ENCODE measurements around the gene NME7.

Gene NME7

DNA sequence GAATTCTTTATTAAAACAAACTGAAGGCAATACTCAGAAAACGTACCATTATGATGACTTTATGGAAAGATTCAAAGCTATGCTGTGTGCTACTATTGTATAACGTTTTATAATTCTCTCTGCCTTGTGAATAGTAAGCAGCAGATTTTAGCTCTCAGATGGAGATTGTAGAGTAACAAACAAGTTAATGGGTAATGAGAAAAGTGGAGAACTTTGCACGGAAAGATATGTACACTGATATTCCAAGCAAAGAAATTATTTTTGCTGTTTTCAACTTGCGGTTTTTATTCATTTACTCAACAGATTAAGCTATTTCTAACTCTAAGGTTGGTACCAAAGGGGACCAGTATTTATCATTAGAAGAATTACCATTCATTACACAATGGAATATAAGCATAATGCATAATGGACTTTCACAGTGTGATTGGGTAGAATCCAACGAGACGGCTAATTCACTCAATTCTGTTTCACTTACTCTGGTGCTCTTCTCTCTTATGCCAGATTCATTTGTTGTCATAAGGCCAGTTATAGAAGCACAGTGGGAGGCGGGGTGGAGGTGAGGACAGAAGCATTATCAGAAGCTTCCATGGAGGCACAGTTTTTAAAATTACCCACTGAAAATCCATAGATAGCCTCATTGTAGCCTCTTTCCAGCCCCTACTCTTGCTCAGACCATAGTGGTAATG lies 222.5 kb downstream of the NME7 start:
- TF ChIP-seq, protein P1, sequence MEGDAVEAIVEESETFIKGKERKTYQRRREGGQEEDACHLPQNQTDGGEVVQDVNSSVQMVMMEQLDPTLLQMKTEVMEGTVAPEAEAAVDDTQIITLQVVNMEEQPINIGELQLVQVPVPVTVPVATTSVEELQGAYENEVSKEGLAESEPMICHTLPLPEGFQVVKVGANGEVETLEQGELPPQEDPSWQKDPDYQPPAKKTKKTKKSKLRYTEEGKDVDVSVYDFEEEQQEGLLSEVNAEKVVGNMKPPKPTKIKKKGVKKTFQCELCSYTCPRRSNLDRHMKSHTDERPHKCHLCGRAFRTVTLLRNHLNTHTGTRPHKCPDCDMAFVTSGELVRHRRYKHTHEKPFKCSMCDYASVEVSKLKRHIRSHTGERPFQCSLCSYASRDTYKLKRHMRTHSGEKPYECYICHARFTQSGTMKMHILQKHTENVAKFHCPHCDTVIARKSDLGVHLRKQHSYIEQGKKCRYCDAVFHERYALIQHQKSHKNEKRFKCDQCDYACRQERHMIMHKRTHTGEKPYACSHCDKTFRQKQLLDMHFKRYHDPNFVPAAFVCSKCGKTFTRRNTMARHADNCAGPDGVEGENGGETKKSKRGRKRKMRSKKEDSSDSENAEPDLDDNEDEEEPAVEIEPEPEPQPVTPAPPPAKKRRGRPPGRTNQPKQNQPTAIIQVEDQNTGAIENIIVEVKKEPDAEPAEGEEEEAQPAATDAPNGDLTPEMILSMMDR (IDR thresholded peaks at IDR 0.05; ENCODE audit: low read depth, low read length): no peak
- H3K4me3 ChIP-seq (ENCODE audit: low read depth, low read length): no peak overlapping the region

DNA sequence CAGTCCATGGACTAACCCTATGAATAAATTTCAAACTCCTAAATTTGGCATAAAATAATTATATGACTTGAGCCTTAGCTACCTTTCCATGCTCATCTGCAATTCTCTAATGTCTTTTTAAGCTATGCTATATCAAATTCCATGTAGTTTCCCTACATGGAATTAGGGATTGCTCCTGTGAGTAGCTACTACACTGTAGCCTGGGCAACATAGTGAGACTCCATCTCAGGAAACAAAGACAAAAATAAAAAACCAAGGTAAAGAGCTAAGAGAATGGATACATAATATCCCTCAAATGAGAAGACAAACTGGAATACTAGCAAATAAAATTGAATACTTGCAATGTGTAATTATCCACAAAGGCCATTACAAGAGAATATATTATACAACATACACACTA lies 223.6 kb downstream of the NME7 start:
- no peak overlapping the region for H3K4me3 ChIP-seq (ENCODE audit: low read depth, low read length)
- TF ChIP-seq, protein P1 (IDR thresholded peaks at IDR 0.05; ENCODE audit: low read depth, low read length): no peak

DNA sequence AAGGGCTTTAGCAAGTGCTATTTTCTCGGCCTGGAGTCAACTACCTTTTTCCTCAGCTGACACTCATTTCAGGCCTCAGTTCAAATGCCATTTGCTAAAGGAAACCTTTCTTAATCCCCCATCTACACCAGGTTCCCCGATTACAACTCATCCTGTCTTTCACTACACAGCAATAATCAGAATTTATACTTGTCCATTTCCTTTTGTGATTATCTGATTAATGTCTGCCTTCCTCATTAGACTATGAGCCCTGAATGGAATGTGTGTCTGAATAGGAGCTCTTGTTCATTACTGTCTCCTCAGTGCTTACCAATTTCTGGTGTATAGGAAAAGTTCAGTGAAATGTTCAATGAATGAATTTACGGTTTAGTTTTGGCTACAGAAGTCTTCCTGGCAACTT lies 224.3 kb downstream of the NME7 start:
- H3K4me3 ChIP-seq (ENCODE audit: low read depth, low read length): no peak overlapping the region
- TF ChIP-seq, protein P1 (IDR thresholded peaks at IDR 0.05; ENCODE audit: low read depth, low read length): no peak

DNA sequence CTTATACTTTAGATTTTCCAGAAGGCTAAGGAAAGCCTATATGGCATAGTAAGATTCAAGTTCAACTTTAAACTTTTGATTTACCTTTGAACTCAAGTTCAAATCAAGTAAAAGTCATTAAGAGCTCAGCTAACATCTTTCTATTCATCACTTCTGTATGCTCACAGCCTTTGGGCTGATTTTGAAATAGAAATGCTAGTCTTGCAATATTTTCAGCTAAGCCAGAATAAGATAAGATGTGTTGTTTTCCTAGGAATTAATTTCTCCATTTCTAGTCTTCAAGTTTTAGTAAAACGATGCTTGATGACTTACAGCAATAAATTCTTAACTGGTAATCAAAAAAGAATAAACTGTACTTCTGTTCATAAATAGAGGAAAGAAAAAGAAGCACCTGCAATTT lies 225.5 kb downstream of the NME7 start:
- H3K4me3 ChIP-seq (ENCODE audit: low read depth, low read length): no peak overlapping the region
- TF ChIP-seq, protein P1 (IDR thresholded peaks at IDR 0.05; ENCODE audit: low read depth, low read length): no peak

DNA sequence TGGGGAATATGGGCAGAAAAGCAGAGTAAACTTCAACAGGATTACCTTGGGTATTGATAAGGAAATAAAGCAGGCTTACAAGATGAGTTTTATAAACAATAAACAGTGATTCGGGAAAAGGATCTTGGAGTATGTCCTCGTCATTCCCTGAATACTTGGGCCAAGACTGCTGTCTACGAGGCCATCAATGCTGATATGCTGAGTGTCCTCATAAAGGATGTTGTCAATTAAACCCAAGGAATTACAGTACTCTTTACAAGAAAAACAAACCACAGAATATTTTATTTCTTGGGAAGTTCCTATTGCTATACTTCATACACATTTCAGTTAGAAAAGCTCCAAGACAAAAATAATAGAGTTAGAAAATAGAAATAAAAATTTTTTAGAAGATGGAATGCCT lies 226.2 kb downstream of the NME7 start:
- H3K4me3 ChIP-seq (ENCODE audit: low read depth, low read length): no peak overlapping the region

DNA sequence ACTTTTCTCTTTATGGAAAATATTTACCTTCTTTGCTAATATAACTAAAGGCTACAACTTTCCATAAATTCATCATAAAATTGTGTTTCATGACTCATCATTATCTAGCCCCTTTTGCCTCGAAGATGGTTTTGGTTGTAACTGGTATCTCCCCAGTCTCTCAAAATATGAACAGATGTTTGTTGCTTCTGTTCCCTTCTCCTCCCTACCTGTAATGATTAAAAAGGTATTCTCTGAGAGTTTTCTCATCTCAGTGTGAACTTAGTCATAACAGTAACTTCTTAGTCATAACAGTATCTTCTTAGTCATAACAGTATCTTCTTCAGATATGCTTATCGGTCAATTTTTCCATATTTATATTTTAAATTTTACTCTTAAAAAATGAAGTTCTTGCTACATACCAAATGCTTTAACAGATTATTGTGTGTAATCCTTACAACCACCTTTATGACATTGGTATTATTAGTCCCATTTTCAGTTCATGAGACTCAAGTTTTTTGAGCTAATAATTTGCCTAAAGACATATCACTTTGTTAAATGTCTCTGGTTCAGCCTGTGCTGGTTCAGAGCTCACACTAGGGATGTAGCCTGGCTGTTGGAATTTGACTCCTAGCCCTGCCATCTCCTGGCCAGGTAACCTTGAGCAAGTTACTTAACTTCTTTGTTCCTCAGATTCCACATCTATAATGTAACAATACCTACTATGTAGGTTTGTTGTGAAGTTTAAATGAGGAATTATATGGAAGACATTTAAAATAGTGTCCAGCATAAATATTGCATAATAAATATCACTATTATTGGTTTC lies 228.5 kb downstream of the NME7 start:
- TF ChIP-seq, protein P1 (IDR thresholded peaks at IDR 0.05; ENCODE audit: low read depth, low read length): no peak
- H3K4me3 ChIP-seq (ENCODE audit: low read depth, low read length): no peak overlapping the region

More for the DNA sequence above, 226.2 kb downstream of the NME7 start:
- TF ChIP-seq, protein P1 (IDR thresholded peaks at IDR 0.05; ENCODE audit: low read depth, low read length): no peak

DNA sequence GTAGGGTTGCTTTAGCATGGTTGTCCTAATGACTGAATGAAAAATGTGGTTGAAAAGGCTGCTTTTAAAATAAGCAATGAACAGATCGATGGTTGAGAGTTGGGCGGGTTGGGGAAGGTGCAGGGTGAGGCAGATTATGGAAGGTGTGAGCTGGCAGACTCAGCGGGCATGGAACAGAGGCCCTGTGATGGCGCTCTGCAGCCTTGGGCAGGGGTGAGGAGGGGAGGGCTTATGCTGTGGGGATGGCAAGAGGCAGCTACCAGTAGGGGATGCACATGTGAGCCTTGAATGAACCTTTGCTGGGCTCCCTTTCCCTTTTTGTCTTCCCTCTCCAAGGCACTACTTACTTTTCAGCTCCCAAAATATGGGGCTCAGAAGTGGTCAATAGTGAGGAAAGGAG lies 230.2 kb downstream of the NME7 start:
- TF ChIP-seq, protein P1 (IDR thresholded peaks at IDR 0.05; ENCODE audit: low read depth, low read length): no peak
- no peak overlapping the region for H3K4me3 ChIP-seq (ENCODE audit: low read depth, low read length)
